Measurements from ENCODE around the gene ASB6. TPM values are rescaled to one million over a fixed set of nuclear protein-coding genes. Genes with fewer than 3 reads are reported as not detected.
A peak's percentile ranks its signal among the peaks of the same experiment; 100 is the strongest.
"Not testable (repeated sequence)": the region's sequence is repeated elsewhere in the genome, so short reads cannot be mapped to it uniquely, and the experiment has no call there.

ASB6 gene
- total RNA-seq, 2 experiments from 2014 or later, result 25.0 to 26.4 TPM

DNA sequence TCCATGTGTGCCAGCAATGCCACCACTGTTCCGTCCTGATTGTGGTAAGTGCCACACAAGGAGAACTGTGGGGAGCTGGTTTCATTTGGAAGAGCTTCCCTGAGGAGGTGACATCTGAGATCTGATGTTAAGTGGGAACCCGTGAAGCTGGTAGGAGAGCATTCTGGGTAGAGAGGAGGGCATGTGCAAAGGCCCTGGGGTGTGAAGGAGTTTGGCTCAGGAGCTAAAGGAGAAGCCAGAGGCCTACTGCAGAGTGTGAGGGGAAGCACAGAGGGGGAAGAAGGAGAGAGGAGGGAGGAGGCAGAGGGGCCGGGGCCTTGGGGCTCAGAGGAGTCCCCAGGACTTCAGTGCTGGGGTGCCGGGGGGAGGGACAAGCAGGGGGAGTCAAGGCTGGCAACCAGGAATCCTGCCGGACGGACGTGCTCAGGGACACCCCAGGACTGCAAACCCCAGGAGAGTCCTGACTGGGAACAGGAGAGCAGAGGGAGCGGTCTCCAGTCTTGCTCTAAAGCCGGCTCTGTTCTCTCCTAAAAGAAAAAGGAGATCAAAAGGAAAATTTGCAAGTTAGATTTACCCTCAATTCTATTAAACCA, 40.8 kb downstream of the ASB6 start:
- Mint-ChIP-seq H3K36me3 (no peaks in the 10 kb centered on the region), H3K27ac (no peak overlapping the region), H3K4me1 (peaks cover 42% of the 10 kb centered on the region), H3K27me3 (no peaks in the 10 kb centered on the region), H3K9me3 (ENCODE audit: low read depth) (no peaks in the 10 kb centered on the region), H3K4me3 (no peak overlapping the region)
- DNase-seq (no peak), ATAC-seq (no peak)
- CTCF ChIA-PET, result interaction anchor here (1.2 to 1.3 kb wide), 2 partner anchors 462 kb away, joined by 3 read pairs; no protein-coding TSS in a partner anchor

DNA sequence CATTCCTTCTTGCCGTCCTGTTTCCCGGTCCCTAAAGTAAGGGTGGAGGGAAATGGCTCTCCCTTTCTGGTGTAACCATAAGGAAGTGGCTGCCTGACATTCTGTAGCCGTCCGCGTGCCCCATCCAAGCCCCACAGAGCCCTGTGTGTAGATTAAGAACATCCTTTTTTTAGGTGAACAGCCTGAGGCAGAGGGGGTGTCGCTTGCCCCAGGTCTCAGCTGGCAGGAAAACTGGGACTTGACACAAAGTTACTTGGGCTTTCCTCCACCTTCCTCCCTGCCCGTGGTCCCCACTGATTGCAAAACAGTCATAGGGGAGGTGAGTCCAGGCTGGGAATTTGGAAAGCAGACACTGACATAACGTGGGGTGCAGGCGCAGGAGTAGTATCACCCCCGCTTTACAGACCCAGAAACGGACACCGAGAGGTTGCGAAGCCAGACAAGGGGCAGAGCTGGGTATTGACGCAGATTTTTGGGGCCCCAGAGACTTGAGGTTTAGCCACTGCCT, 43.8 kb downstream of the ASB6 start:
- peak overlapping the region; percentile 47 for H3K4me3 Mint-ChIP-seq
- peak; percentile 20 for ATAC-seq
- peak overlapping the region; percentile 73 for H3K27ac Mint-ChIP-seq
- no peaks in the 10 kb centered on the region for H3K36me3 Mint-ChIP-seq
- CTCF ChIA-PET, result interaction anchor here (0.7 to 3.5 kb wide), 7 partner anchors 8 to 467 kb away, joined by 3 to 23 read pairs (median 5); no protein-coding TSS in a partner anchor
- H3K9me3 Mint-ChIP-seq (ENCODE audit: low read depth), result no peaks in the 10 kb centered on the region
- peaks cover 35% of the 10 kb centered on the region for H3K4me1 Mint-ChIP-seq
- peaks cover 12% of the 10 kb centered on the region for H3K27me3 Mint-ChIP-seq
- DNase-seq, result no peak

DNA sequence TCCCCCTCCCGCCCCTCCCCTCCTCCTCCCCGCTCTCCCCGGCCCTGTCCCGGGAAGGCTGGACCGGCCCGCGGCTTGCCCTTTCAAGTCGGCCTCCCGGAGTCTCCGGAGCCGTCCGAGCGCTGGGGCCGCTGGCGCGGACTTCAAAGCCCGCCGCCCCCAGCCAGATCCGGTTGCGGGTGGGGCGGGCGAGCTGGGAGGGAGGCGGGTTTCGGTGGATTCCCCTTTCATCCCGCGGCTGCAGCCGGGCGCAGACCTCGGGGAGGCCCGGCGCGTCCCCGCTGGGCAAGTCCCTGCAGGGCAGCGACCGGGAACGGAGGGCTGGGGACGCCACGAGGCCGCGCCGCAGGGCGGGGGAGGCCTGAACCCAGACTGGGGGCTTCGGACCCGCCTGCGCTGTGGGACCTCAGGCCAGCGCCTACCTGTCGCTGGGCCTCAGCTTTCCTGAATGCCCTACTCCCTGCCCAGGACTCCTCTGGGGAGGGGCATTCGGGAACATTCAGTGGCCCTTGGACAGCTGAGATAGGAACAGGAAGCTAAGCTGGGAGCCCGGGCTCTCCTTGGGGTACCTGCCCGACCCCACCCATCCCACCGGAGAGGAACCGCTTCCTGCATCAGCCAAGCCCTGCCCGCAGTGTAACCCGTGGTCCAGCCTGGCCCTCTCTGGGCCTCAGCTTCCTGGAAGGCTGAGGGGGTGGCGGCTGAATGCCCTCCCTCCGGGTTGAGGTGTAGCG, 44.4 kb downstream of the ASB6 start:
- no peaks in the 10 kb centered on the region for H3K36me3 Mint-ChIP-seq
- peaks cover 31% of the 10 kb centered on the region for H3K4me1 Mint-ChIP-seq
- H3K27ac Mint-ChIP-seq, result peak overlapping the region; percentile 73
- DNase-seq (peak; percentile 76), ATAC-seq (peak; percentile 77)
- CTCF ChIA-PET, result interaction anchor here (0.9 to 3.5 kb wide), 8 partner anchors 9 to 466 kb away, joined by 3 to 23 read pairs (median 4); partner anchors contain the start of gene NTMT1
- H3K27me3 Mint-ChIP-seq, result peaks cover 15% of the 10 kb centered on the region
- H3K4me3 Mint-ChIP-seq, result peak overlapping the region; percentile 47
- H3K9me3 Mint-ChIP-seq (ENCODE audit: low read depth), result no peaks in the 10 kb centered on the region

DNA sequence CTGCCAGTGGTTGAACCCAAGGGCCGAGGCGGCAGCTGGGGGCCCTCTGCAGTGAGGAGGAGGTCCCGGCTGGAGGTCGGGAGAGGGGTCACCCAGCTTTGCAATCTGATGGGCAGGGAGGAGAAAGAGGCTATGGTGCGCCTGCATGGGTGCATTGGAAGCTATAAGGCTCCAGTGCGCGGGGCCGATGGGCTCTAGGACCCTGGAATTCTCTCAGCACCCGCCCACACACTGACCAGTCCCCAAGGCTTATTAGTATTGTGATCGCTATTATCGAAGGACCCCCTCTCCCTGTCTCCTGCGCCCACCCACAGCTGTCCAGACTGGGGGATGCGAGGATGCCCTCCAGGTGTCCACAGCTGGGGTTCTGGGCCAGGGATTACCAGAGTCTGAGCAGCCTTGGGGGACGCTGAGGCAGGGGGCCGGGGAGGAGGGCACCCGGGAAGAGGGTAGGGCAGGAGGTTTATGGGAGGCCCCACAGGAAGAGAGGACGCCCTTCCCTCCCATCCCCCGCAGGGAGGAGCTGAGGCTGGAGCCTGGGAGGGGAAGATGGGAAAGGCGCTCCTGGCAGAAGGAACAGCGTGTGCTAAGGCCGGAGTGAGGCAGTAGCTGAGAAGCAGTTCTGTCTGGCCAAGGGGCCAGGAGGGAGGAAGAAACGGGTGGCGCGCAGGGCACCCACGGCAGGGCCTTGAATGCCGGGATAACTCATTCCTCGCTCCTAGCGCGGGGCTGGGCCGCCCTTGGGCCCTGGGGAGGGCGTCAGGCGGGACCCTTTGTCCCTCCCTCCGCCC, 45.2 kb downstream of the ASB6 start:
- Mint-ChIP-seq H3K27ac (peak overlapping the region; percentile 68), H3K27me3 (peaks cover 15% of the 10 kb centered on the region), H3K4me3 (peak overlapping the region; percentile 59), H3K9me3 (ENCODE audit: low read depth) (no peaks in the 10 kb centered on the region), H3K4me1 (peaks cover 28% of the 10 kb centered on the region), H3K36me3 (no peaks in the 10 kb centered on the region)
- DNase-seq, result no peak
- ATAC-seq, result peak; percentile 14
- CTCF ChIA-PET, result interaction anchor here (0.9 to 3.5 kb wide), 12 partner anchors 10 to 465 kb away, joined by 3 to 23 read pairs (median 4); partner anchors contain the start of gene NTMT1

DNA sequence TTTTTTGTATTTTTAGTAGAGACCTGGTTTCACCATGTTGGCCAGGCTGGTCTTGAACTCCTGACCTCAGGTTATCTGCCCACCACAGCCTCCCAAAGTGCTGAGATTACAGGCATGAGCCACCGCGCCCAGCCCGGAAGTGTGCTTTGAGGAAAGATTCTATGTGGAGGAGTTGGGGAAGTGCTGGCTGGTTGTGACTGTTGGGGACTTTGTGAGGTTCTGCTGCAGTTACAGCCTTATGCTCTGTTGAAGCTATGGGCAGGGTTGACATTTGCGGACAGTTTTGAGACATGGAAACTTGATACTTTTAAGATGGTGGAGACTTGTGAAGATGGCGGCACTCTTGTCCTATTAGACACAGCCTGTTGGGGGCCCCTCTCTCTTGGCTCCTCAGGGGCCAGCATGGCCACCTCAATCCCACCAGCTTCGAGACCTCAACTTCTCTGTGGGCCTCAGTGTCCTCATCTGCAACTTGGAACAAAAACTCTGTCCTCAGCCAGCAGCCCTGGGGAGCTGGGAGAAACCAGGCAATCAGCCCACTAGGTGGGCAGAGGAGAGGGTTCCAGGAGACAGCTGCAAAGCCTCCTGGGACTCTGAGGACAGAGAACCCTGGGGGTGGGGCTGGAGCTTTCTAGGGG, 45.9 kb downstream of the ASB6 start:
- H3K9me3 Mint-ChIP-seq (ENCODE audit: low read depth), result no peaks in the 10 kb centered on the region
- no peaks in the 10 kb centered on the region for H3K36me3 Mint-ChIP-seq
- no peak for ATAC-seq
- H3K27ac Mint-ChIP-seq, result peak overlapping the region; percentile 49
- no peak overlapping the region for H3K4me3 Mint-ChIP-seq
- DNase-seq, result no peak
- H3K27me3 Mint-ChIP-seq, result peaks cover 15% of the 10 kb centered on the region
- H3K4me1 Mint-ChIP-seq, result peaks cover 28% of the 10 kb centered on the region
- CTCF ChIA-PET, result interaction anchor here (0.6 to 3.5 kb wide), 8 partner anchors 10 to 457 kb away, joined by 3 to 23 read pairs (median 4); partner anchors contain the start of gene NTMT1

DNA sequence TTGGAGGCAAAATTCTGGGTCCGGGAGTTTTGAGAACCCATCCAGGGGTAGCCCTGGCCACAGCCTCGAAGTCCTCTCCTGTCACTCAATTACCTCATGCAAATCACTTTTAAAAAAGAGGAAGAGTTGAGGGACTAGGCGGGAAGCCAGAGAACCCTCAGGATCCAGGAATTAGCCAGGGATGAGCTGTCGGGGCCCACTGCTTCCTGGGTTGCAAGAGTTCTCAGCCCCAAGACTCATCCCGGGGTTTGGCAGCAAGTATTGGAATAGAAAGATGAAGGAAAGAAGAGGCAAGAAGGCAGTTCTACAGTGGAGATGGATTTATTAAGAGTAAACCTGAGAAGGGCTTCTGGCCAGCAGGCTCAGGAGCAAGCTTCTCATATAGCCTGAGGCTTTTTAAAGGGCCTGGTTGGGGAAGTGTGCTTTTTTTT, 46.6 kb downstream of the ASB6 start:
- peaks cover 28% of the 10 kb centered on the region for H3K4me1 Mint-ChIP-seq
- H3K4me3 Mint-ChIP-seq, result no peak overlapping the region
- ATAC-seq (no peak), DNase-seq (no peak)
- H3K36me3 Mint-ChIP-seq, result no peaks in the 10 kb centered on the region
- H3K27me3 Mint-ChIP-seq, result peaks cover 22% of the 10 kb centered on the region
- CTCF ChIA-PET, result interaction anchor here (0.6 to 3.2 kb wide), 5 partner anchors 24 to 456 kb away, joined by 3 to 13 read pairs (median 4); partner anchors contain the start of gene NTMT1
- no peaks in the 10 kb centered on the region for H3K9me3 Mint-ChIP-seq (ENCODE audit: low read depth)
- H3K27ac Mint-ChIP-seq, result no peak overlapping the region

DNA sequence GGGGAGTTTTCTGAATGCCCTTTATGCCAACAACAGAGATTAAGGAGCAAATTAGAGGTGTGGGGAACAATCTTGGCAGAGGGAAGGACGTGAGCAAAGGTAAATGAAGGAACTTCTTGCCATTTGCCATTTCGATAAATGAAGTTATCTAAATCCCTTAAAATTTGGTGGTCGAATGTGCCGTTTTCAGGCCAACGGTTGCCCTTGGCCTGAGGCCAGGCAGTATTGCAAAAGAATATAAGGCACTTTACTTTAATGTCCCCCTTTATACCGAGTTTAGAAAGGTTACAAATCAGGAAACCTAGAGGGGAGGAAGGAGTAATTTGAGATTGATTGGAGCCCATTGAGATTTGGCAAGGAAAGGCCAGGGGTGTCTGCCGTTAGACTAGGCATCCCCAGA, 47.3 kb downstream of the ASB6 start:
- no peaks in the 10 kb centered on the region for H3K9me3 Mint-ChIP-seq (ENCODE audit: low read depth)
- no peak overlapping the region for H3K27ac Mint-ChIP-seq
- H3K36me3 Mint-ChIP-seq, result no peaks in the 10 kb centered on the region
- ATAC-seq, result no peak
- no peak for DNase-seq
- CTCF ChIA-PET, result no interaction called here
- no peak overlapping the region for H3K4me3 Mint-ChIP-seq
- peaks cover 26% of the 10 kb centered on the region for H3K27me3 Mint-ChIP-seq
- peaks cover 28% of the 10 kb centered on the region for H3K4me1 Mint-ChIP-seq

DNA sequence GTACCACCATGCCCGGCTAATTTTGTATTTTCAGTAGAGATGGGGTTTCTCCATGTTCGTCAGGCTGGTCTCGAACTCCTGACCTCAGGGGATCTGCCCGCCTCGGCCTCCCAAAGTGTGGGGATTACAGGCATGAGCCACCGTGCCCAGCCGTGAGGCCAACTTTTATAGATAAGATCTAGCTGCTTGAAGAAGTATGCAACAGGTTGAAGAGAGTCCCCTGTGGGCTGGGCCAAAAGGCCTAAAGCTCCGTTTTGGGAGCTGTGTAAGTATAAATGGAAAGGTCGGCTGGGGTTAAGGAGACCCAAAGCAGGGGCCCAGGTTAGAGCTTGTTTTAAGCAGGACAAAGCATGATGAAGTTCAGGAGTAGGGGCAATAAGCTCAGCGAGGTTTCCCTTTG, 49.2 kb downstream of the ASB6 start:
- not testable (repeated sequence) for H3K9me3 Mint-ChIP-seq (ENCODE audit: low read depth); DNase-seq; ATAC-seq; H3K36me3 Mint-ChIP-seq; H3K4me3 Mint-ChIP-seq; H3K27ac Mint-ChIP-seq
- CTCF ChIA-PET, result interaction anchor here (1.2 kb wide), 1 partner anchor 419 kb away, joined by 3 read pairs; no protein-coding TSS in a partner anchor
- H3K27me3 Mint-ChIP-seq, result peaks cover 33% of the 10 kb centered on the region
- peaks cover 20% of the 10 kb centered on the region for H3K4me1 Mint-ChIP-seq

DNA sequence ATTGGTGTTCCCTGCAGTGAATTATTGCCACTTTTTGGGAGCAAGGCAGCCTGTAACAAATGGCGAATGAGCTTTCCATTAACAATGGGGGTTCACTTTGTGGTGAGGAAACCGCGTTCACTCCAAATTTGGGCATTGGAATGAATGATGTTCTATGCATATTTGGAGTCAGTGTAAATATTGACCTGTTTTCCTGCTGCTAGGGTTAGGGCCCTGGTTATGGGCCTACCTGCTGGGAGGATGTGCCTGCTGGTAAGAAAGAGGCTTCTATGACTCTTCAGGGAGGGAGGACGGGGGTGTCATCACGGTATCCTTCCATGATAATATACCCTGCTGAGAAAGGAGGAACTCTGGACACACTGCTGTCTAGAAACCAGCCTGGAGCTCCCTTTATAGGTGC, 50.0 kb downstream of the ASB6 start:
- Mint-ChIP-seq H3K9me3 (ENCODE audit: low read depth) (no peaks in the 10 kb centered on the region), H3K4me3 (no peak overlapping the region), H3K4me1 (peaks cover 20% of the 10 kb centered on the region), H3K27me3 (peaks cover 33% of the 10 kb centered on the region), H3K36me3 (no peaks in the 10 kb centered on the region), H3K27ac (no peak overlapping the region)
- CTCF ChIA-PET, result interaction anchor here (0.9 kb wide), 1 partner anchor 11 kb away, joined by 4 read pairs; no protein-coding TSS in a partner anchor
- ATAC-seq, result no peak
- DNase-seq, result no peak

DNA sequence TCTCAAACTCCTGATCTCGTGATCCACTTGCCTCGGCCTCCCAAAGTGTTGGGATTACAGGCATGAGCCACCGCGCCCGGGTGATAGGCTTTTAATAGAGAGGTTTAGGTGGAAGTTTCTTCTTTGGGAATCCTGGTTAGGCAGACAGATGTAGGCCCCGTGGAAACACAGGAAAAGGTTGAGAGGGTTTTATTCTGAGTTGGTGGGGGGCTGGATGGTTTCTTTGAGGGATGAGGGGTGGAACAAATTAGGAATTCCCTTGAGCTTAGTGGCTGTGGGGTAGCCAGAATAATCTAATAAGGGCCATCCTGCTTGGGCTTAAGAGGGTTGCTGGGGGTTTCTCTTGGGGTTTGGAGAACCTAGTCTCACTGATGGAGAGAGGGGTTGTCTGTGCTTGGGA, 51.5 kb downstream of the ASB6 start:
- H3K27ac Mint-ChIP-seq, result no peak overlapping the region
- no peaks in the 10 kb centered on the region for H3K36me3 Mint-ChIP-seq
- H3K27me3 Mint-ChIP-seq, result peaks cover 33% of the 10 kb centered on the region
- H3K4me1 Mint-ChIP-seq, result peaks cover 17% of the 10 kb centered on the region
- H3K9me3 Mint-ChIP-seq (ENCODE audit: low read depth), result no peaks in the 10 kb centered on the region
- ATAC-seq, result no peak
- H3K4me3 Mint-ChIP-seq, result no peak overlapping the region
- CTCF ChIA-PET, result interaction anchor here (0.8 kb wide), 1 partner anchor 10 kb away, joined by 3 read pairs; no protein-coding TSS in a partner anchor
- DNase-seq, result no peak

DNA sequence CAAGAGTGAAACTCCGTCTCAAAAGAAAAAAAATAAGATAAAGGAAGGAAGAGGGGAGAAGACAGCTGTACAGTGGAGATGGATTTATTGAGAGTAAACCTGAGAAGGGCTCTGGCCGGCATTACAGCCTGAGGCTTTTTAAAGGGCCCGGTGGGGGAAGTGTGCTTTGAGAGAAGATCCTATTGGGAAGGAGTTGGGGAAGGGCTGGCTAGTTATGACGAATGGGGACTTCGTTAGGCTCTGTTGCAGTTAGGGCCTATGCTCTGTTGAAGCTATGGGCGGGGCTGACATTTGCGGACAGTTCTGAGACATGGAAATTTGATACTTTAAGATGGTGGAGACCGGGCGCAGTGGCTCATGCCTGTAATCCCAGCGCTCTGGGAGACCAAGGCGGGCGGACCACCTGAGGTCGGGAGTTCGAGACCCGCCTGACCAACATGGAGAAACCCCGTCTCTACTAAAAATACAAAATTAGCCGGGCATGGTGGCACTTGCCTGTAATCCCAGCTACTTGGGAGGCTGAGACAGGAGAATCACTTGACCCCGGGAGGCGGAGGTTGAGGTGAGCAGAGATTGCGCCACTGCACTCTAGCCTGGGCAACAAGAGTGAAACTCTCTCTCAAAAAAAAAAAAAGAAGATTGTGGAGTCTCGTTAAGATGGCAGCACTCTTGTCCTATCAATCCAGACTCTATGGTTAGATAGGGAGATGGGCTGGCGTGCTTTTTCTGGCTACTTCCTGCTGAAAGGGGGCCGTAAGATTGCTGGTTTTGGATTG, 54.3 kb downstream of the ASB6 start:
- Mint-ChIP-seq H3K36me3 (no peaks in the 10 kb centered on the region), H3K4me3 (no peak overlapping the region), H3K27me3 (peaks cover 18% of the 10 kb centered on the region), H3K4me1 (peaks cover 34% of the 10 kb centered on the region), H3K9me3 (ENCODE audit: low read depth) (no peaks in the 10 kb centered on the region), H3K27ac (no peak overlapping the region)
- DNase-seq (no peak), ATAC-seq (no peak)
- CTCF ChIA-PET, result interaction anchor here (1.5 to 5.3 kb wide), 4 partner anchors 10 to 449 kb away, joined by 3 to 23 read pairs (median 8); no protein-coding TSS in a partner anchor

DNA sequence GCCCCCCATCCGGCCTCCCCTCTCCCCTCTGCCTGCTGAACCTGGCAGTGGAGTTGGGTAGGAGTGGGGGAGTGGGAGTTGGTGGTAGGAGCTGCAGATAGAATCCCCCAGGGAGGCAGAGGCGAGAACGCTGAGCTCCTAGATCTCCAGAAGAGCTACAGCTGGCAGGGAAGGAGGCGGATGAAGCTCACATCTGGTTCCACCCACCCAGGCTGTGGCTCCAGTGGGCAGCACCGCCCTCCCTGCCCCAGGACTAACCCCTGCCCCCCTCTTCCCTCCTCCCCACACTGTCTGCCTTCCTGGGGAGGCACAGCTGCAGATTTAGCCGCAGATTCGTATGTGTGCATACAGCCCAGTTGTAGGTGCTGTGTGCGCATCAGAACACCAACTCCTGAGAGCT, 55.3 kb downstream of the ASB6 start:
- Mint-ChIP-seq H3K9me3 (ENCODE audit: low read depth) (no peaks in the 10 kb centered on the region), H3K36me3 (no peaks in the 10 kb centered on the region), H3K27ac (peak overlapping the region; percentile 66), H3K4me3 (no peak overlapping the region), H3K27me3 (peaks cover 18% of the 10 kb centered on the region), H3K4me1 (peaks cover 44% of the 10 kb centered on the region)
- ATAC-seq (no peak), DNase-seq (no peak)
- CTCF ChIA-PET, result interaction anchor here (0.6 to 5.3 kb wide), 4 partner anchors 11 to 444 kb away, joined by 3 to 23 read pairs (median 8); no protein-coding TSS in a partner anchor

All from activated CD8-positive, alpha-beta memory T cell treated with anti-CD3 and anti-CD28 coated beads, Interleukin-2, amount 10 ng/mL, durations not matched to agents 7 days and 5 days (primary cell).